GM19372 (cell line): ENCODE data around the gene CAMSAP3.
"Not testable (repeated sequence)": the region's sequence is repeated elsewhere in the genome, so short reads cannot be mapped to it uniquely, and the experiment has no call there.

Experiments
- ATAC-seq: cut with Tn5 transposase; IDR thresholded peaks from one replicate; pipeline ENCODE4 v1.9.1; 2021; ENCODE audit warnings: mild to moderate bottlenecking, low read depth, moderate library complexity; ENCODE audit not compliant: unreplicated experiment

The CAMSAP3 gene

GRCh38 chr19:7628589-7629311 is 33.1 kb downstream of the CAMSAP3 start:
- ATAC-seq: no peak

GRCh38 chr19:7629347-7630054 is 33.8 kb downstream of the CAMSAP3 start, which contains the start of the genes PET100 and XAB2:
Gene PET100 (plus strand): TSS chr19:7629793. CDS start chr19:7629834, 41 bp downstream.
Gene XAB2 (minus strand): TSS chr19:7629545. CDS start chr19:7629527, 18 bp downstream.
- ATAC-seq: peak; percentile 95

- no peak for ATAC-seq
Measured at GRCh38 chr19:7631577-7631976, 35.9 kb downstream of the CAMSAP3 start.

- ATAC-seq: no peak
Measured at GRCh38 chr19:7632340-7633203, 36.9 kb downstream of the CAMSAP3 start.

- ATAC-seq: no peak
Measured at GRCh38 chr19:7633698-7634097, 38.0 kb downstream of the CAMSAP3 start, which contains the start of gene PCP2. Gene PCP2 (minus strand): TSS chr19:7633719. CDS start chr19:7633457, 262 bp downstream.

GRCh38 chr19:7635670-7636069 is 40.0 kb downstream of the CAMSAP3 start:
- ATAC-seq: no peak

- ATAC-seq: no peak
Measured at GRCh38 chr19:7636317-7636690, 40.6 kb downstream of the CAMSAP3 start.

DNA sequence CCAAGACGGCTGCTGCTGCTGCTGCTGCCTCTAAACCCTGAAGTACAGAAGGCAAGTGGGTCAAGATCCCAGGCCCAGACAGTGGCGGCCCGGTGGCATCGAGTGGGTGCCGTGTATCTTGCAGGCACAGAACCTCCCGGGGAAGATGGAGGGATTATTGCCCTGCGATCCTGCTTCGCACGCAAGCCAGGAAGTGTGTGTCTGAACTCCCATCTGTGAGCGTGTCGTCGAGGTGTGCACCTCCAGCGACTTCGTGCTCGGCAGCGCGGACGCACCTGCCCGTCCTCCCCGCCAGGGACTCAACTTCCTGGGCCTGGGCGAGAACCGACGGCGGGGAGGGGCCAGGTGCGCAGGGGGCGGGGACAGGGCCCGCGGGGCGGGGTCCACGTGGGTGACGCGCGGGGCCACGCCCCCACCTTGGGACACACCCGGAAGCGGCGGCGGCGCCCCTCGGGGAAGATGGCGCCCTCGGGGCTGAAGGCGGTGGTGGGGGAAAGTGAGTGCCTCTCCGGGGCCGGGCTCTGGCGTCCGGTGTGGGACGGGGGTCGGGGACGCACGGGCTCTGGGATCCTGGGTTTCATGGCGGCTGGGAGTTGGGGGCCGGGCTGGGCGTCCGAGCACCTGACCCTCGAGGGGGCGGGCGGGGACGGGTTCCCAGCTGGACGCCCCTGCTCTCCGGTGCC is 41.2 kb downstream of the CAMSAP3 start, which contains the start of gene STXBP2:
Gene STXBP2 (plus strand): TSS at position 420 of the 683 bp plus-strand sequence. CDS start 40 bp downstream, at position 460.
- ATAC-seq: peak; percentile 75

DNA sequence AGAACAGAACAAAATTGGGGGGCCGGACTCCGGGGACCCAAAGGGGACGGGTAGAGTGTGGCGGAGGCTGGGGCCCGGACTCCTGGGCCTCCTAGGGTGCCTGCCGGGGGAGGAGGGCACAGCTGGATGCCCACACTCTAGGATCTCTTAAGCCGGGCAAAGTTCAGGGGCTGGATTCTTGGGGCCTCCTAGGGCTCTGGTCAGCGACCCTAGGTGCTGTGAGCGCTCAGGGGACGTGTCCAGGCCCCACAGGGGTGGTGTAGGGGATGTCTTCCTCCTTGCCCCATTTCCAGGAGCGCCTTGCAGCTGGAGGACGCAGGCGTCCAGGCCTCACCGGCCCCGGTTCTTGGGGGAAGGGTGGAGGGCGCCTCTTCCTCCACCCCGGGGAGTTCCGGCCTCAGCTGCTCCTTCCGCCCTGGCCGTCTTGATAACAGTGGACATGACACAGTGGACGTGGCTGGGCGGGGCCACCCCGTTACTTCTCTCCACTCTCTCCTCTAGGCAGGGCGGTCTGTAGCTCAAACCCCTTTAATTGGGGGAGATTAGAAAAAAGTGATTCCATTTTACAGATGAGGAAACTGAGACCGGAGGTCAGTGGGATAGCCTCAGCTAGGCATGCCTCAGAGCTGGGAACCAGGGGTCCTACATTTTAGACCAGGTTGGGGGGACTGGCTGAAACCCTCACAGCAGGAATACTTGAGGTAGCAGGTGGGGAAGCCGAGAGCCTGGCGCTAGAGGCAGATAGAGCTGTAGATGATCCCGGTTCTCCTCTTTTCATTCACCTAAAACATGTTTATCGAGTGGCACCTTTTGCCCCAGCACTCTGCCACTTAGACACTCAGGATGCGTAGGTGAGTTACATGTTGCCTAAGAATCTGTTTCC is 42.0 kb downstream of the CAMSAP3 start:
- ATAC-seq: no peak

DNA sequence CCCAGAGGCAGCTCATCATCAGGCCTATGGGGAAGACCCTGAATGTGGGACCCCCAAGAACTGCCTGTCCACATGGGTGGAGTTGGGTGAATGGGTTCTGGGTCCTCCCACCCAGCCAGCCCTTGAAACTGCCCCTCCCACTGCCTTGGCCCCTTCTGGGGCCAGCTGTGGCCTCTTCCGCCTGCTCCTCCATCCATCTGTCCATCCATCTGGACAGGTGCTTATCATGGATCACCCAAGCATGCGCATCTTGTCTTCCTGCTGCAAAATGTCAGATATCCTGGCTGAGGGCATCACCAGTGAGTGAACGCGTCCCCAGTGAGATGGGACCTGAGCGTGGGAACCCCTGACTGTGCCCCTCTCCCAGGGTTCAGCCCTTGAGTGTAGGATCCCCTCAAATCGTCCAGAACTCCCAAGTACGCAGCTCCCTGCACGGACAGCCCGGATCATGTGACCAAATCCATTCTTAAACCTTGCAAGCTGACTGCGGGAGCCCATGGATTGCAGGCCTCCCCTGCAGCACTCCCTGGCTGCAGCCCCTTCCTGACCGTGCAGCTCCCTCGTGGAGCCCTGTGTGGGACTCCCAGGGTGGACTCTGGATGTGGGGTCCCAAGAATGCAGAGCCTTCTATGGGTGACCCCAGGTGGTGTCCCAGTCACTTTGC is 43.3 kb downstream of the CAMSAP3 start:
- ATAC-seq: no peak

GRCh38 chr19:7639863-7640348 is 44.2 kb downstream of the CAMSAP3 start:
- ATAC-seq: no peak

DNA sequence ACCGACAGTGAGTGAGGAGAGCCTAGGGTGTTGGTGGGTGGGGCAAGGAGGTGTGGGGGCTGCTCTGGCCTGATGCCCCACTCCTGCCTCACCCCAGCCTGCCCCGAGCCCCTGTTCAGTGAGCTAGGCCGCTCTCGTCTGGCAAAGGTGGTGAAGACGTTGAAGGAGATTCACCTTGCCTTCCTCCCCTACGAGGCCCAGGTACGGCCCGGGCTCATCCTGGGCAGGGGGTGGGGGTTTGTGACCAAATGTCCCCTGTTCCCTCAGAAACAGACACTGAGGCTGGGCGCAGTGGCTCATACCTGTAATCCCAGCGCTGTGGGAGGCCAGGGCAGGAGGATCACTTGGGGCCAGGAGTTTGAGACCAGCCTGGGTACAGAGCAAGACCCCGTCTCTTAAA is 45.1 kb downstream of the CAMSAP3 start:
- no peak for ATAC-seq

DNA sequence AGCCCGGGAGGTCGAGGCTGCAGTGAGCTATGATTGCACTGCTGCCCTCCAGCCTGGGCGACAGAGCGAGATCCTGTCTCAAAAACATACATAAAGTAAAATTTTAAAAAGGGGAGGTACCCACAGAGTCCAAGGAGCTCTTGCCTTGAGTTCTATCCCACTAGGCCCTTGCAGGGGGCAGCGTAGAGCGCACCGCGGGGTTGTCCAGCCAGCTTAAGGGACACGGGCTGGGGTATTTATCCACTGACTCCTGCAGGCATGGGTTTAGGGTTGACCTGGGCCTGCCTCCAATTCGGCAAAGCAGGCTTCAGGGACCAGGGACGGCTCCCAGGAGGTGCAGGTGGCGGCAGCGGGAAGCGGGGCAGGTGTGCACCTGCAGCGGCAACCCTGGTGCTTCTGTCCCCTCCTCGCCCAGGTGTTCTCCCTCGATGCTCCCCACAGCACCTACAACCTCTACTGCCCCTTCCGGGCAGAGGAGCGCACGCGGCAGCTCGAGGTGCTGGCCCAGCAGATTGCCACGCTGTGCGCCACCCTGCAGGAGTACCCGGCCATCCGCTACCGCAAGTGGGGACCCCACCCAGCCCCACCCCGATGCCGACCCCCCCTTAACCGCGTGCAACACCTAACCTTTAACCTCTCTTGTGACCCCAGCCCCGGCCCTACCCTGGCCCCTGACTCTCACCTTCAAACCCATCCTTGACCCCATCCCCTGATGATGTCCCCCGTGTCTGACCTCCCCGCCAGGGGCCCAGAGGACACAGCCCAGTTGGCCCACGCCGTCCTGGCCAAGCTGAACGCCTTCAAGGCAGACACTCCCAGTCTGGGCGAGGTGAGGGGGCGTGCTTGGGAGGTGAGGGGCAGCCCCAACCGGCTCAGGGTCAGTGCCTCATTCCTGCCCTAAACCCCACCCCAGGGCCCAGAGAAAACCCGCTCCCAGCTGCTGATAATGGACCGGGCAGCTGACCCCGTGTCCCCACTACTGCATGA is 45.9 kb downstream of the CAMSAP3 start:
- ATAC-seq: no peak

DNA sequence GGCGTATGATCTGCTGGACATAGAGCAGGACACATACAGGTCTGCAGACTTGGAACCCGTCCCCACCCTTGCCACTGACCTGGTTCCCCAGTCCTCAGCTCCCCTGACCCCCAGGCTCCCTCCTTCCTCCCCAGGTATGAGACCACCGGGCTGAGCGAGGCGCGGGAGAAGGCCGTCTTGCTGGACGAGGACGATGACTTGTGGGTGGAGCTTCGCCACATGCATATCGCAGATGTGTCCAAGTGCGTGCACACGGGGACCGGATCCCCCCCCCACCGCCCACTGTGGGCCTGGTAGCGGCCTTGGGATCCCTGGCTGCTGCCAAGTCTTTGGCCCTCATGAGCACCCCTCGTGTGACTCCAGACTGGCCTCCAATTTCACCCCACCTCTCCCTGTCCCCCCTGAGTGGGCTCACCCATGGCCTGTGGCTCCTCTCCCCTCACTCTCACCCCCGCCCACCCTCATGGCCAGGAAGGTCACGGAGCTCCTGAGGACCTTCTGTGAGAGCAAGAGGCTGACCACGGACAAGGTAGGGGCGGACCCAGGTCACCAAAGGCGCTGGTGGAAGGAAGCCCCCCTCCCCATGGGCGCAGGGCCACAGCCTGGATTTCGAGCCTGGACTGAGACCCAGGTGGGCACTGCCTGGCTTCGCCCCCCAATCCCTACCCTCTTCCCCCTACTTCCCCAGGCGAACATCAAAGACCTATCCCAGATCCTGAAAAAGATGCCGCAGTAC is 46.8 kb downstream of the CAMSAP3 start:
- no peak for ATAC-seq

DNA sequence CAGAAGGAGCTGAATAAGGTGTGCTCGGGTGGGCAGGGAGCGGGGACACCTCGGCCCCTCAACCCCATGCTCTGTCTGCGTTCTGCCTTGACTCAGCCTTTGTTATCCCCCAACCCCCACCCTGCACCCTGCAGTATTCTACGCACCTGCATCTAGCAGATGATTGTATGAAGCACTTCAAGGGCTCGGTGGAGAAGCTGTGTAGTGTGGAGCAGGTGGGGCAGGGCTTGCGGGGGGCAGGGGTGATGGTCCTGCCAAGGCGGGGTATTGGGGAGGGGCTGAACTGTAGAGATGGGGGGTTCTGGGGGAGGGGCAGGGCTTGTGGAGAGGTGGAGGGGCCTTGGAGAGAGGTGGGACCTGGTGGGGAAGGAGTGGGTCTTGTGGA is 47.4 kb downstream of the CAMSAP3 start:
- ATAC-seq: no peak

DNA sequence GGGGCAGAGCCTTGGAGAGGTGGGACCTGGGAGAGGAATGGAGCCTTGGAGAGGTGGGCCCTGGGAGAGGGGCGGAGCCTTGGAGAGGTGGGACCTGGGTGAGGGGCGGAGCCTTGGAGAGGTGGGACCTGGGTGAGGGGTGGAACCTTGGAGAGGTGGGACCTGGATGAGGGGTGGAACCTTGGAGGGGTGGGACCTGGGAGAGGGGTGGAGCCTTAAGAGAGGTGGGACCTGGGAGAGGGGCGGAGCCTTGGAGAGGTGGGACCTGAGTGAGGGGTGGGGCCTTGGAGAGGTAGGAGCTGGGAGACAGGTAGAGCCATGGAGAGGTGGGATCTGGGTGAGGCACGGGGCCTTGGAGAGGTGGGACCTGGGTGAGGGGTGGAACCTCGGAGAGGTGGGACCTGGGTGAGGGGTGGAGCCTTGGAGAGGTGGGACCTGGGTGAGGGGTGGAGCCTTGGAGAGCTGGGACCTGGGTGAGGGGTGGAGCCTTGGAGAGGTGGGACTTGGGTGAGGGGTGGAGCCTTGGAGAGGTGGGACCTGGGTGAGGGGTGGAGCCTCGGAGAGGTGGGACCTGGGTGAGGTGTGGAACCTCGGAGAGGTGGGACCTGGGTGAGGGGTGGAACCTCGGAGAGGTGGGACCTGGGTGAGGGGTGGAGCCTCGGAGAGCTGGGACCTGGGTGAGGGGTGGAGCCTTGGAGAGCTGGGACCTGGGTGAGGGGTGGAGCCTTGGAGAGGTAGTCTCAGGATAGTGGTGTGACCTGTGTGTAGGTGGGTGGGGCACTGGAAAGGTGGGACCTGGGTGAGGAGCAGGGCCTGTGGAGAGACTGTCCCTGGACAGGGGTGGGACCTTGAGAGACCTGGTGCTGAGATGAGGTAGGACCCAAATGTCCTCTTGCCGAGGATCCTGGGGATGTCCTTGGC is 48.2 kb downstream of the CAMSAP3 start:
- ATAC-seq: not testable (repeated sequence)
